RKO (cell line): ENCODE data around the gene VSIR.

ENCODE experiments used
- DNase-seq: peaks from one replicate; pipeline ENCODE4 v3.0.0-alpha.2; 2016; ENCODE audit warnings: low spot score

VSIR gene

GRCh38 chr10:71747039-71747531, 26.2 kb downstream of the VSIR start:
- DNase-seq: no peak

- DNase-seq: no peak
Measured at GRCh38 chr10:71746344-71747037, 26.8 kb downstream of the VSIR start.

GRCh38 chr10:71745664-71746250, 27.6 kb downstream of the VSIR start:
- no peak for DNase-seq

GRCh38 chr10:71744897-71745663, 28.2 kb downstream of the VSIR start:
- no peak for DNase-seq

- no peak for DNase-seq
Measured at GRCh38 chr10:71743866-71744265, 29.5 kb downstream of the VSIR start.

GRCh38 chr10:71743089-71743838, 30.1 kb downstream of the VSIR start:
- no peak for DNase-seq

GRCh38 chr10:71742301-71743088, 30.8 kb downstream of the VSIR start:
- DNase-seq: no peak

GRCh38 chr10:71741671-71742070, 31.6 kb downstream of the VSIR start:
- DNase-seq: no peak

GRCh38 chr10:71741029-71741428, 32.3 kb downstream of the VSIR start:
- DNase-seq: no peak

- DNase-seq: no peak
Measured at GRCh38 chr10:71740069-71740653, 33.2 kb downstream of the VSIR start.

GRCh38 chr10:71739358-71739900, 33.9 kb downstream of the VSIR start:
- no peak for DNase-seq

GRCh38 chr10:71737834-71738197, 35.5 kb downstream of the VSIR start:
- DNase-seq: no peak

GRCh38 chr10:71737001-71737833, 36.1 kb downstream of the VSIR start:
- no peak for DNase-seq

GRCh38 chr10:71736570-71736952, 36.8 kb downstream of the VSIR start:
- no peak for DNase-seq

- no peak for DNase-seq
Measured at GRCh38 chr10:71735709-71736569, 37.4 kb downstream of the VSIR start.

GRCh38 chr10:71734797-71735196, 38.5 kb downstream of the VSIR start:
- no peak for DNase-seq

GRCh38 chr10:71731791-71732190, 41.5 kb downstream of the VSIR start:
- DNase-seq: no peak

- no peak for DNase-seq
Measured at GRCh38 chr10:71729161-71729636, 44.1 kb downstream of the VSIR start.
